ENCODE results near the gene IREB2.

Gene IREB2

GRCh38 chr15:78445875-78446274 is 7.9 kb downstream of the IREB2 start:
- no peak for DNase-seq (ENCODE audit: low read depth)
- TF ChIP-seq CTCF (conservative IDR thresholded peaks at IDR 0.05; ENCODE audit: low read length), result no peak
- no peak overlapping the region for H3K4me3 ChIP-seq (ENCODE audit: low read length)

GRCh38 chr15:78446551-78446950 is 8.5 kb downstream of the IREB2 start:
- no peak for TF ChIP-seq CTCF (conservative IDR thresholded peaks at IDR 0.05; ENCODE audit: low read length)
- H3K4me3 ChIP-seq (ENCODE audit: low read length), result no peak overlapping the region
- no peak for DNase-seq (ENCODE audit: low read depth)

GRCh38 chr15:78448441-78449219 is 10.6 kb downstream of the IREB2 start:
- no peak overlapping the region for H3K4me3 ChIP-seq (ENCODE audit: low read length)
- DNase-seq (ENCODE audit: low read depth), result no peak
- no peak for TF ChIP-seq CTCF (conservative IDR thresholded peaks at IDR 0.05; ENCODE audit: low read length)

GRCh38 chr15:78449220-78449999 is 11.4 kb downstream of the IREB2 start:
- TF ChIP-seq CTCF (conservative IDR thresholded peaks at IDR 0.05; ENCODE audit: low read length), result no peak
- no peak for DNase-seq (ENCODE audit: low read depth)
- H3K4me3 ChIP-seq (ENCODE audit: low read length), result no peak overlapping the region

- DNase-seq (ENCODE audit: low read depth), result no peak
- no peak overlapping the region for H3K4me3 ChIP-seq (ENCODE audit: low read length)
- TF ChIP-seq CTCF (conservative IDR thresholded peaks at IDR 0.05; ENCODE audit: low read length), result no peak
Observed at GRCh38 chr15:78450285-78450858, 12.4 kb downstream of the IREB2 start.

GRCh38 chr15:78452485-78452884 is 14.5 kb downstream of the IREB2 start:
- TF ChIP-seq CTCF (conservative IDR thresholded peaks at IDR 0.05; ENCODE audit: low read length), result no peak
- no peak for DNase-seq (ENCODE audit: low read depth)
- no peak overlapping the region for H3K4me3 ChIP-seq (ENCODE audit: low read length)
